Activated CD4-positive, alpha-beta T cell treated with anti-CD3 and anti-CD28 coated beads, Interleukin-2, amount 50 U/mL, for 48 hours (primary cell): Measurements from ENCODE around the gene NTF3.

Experiments
- DNase-seq, 2 experiments: peaks; one replicate each; pipeline ENCODE4 v3.0.0-alpha.2; 2020

Gene NTF3

GRCh38 chr12:5432011-5432400 lies at the start of gene NTF3:
Gene NTF3, plus strand, starts transcription at chr12:5432108. Its CDS starts 217 bp downstream, at chr12:5432325.
- no peak for DNase-seq

GRCh38 chr12:5384015-5384414 lies 47.9 kb upstream of the NTF3 start:
- DNase-seq: no peak

DNA sequence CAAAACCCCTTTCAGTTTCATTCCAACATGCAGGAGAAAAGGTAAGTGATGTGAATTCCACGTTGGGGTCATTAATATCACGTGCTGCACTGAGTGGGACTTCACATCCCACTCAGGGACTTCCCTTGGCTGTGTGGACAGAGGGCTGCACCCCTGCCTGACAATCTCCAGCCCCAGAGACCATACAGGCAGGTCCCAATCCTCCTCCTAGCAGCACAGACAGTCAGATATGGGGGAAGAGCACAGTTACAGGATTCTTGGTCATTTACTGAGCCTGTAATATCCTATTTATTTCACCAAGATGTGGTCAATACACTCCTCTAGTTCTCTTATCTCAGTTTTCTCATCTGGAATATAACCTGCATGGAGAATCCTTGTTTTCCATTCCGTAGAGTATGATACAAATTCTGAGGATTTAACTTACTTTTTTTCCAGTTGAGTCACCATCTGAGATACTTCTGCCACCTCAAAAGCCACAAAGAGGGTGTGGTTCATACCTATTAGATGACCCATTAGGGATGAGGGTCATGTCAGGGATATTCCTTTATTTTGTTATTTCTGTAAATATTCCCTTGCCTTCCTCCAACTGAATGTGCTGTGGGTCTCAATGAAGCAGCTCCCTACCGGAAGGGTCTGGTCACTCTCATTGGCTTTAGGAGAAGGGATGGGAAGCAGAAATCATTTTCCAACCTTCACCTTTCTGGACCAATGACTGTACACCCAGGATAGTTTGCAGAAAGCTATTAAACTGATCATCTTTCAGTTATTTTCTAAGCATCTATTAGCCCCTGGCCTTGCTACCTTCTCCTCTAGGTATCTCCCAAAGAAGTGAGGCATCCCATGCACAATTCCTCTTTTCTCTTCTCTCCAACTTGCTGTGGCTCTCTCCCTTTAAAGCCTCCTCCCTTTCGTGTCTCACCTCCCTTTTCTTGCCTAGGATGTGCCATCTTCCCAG lies 43.0 kb upstream of the NTF3 start:
- DNase-seq: no peak

DNA sequence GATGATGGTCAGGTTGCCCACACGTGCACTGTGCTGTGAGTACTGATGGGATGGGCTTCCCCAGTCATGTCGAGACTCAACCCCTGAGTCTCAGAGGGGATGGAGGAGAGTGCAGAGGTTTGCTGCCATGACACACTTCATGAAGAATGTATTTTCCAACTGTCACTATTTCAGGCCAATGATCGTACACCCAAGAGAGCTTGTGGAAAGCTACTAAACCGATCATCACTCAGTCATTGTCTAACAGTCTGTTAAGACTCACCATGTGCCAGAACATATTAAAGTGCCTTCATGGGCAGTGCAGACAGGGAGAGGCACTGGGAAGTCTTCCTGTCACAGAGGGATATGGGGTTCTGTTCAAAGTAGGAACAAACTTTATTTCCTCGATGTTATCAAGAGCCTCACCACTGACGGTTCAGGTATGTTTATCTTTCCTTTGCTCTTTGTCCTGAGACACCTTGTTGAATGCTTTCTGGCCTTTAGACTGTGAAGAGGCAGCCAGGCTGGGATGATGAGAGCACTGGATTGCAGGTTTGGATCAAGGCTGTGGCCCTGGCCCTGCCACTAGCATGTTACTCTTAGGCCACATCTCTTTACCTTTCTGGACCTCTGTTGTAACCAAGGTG lies 41.6 kb upstream of the NTF3 start:
- DNase-seq: no peak

DNA sequence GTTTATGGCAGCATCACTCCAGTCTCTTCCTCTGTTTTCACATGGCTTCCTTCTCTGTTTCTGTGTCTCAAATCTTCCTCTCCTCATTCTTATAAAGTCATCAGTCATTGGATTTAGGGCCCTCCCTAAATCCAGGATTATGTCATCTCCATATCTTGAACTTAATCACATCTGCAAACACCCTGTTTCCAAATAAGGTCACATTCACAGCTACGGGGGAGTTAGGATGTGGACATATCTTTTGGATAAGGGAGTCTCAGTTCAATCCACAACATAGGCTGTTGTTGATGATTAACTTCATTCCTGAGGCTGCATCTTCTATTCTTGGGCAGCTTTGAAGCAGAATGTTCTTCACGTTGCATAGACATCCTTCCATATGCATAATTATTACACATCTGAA lies 40.3 kb upstream of the NTF3 start:
- DNase-seq: no peak

- no peak for DNase-seq
Observed at GRCh38 chr12:5392961-5393360, 38.9 kb upstream of the NTF3 start.

GRCh38 chr12:5395443-5396271 lies 36.3 kb upstream of the NTF3 start:
- DNase-seq: no peak

DNA sequence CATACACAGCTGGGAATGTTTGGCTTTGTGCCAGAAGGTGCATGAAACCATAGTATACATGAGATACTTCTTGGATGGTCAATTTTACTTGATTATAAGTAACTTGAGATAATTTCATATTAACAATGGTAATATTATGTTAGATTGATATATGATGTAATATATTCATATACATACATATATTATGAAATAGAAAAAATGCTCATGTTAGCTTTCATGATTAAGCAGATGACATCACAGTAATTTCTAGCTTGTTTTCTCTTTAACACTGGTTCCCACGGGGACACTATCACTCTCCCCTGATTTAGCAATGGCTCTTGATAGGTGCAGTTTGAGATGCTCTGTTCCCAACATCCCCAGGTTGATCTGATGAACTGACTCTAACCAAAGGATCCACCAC lies 35.4 kb upstream of the NTF3 start:
- no peak for DNase-seq

DNA sequence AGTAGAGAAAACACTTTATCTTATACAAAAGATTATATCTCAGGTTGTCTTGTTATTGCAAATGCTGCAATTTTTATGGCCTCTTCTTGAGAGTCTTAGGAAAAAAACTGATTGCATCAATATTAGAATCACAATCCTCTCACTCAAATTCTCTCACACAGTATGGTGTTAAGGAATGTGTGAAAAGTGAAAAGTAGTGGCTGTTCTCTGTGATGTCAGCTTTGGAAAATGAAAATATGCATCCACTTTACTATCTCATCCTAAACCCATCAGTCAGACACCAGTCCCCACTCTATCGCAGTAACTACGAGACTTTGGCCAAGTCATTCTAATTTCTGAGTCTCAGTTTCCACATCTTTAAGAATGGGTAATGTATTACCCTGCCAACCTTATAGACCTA lies 32.6 kb upstream of the NTF3 start:
- no peak for DNase-seq

DNA sequence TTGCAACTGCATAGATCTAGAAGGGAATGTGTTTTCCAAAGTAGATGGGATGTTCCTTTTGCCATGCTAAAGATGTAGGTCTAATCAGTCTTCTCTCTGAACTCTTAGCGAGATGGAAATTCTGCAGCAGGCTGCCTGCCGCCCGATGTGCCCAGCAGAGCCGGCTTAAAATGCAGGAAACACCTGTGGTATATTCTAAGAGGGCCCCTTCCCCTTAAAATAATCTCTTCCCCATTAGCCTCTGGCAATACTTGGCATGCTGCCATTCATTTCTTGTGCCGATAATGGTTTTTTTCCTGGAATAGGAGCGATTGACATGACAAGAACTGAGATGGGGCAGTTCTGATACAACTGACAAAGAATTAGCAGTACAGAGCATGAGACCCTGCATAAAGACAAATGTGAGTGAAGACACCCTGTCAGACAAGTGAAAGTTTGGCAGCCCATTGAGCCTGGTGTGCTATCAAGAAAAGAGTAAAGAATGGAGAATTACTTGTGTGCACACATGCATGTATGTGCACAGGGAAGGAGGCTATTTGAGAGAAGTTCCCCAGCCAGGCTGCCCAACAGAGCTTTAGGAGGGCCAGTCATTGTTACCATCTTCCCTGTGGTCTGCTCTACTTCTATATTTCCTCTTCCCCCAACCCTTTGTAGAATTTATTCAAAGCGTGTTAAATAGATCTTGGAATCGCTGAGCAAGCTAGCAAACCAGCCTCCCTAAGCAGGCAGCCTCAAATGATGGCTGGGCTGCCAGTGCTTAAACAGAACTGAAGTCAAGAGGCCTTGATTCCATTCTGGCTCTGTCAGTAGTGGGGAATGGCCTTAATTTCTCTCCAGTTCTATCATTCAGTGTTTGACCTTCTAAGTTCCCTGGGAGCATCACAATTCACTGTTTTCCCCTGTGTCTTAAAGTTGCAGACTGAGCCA lies 29.6 kb upstream of the NTF3 start:
- DNase-seq: no peak

GRCh38 chr12:5403411-5403810 lies 28.5 kb upstream of the NTF3 start:
- DNase-seq: no peak

DNA sequence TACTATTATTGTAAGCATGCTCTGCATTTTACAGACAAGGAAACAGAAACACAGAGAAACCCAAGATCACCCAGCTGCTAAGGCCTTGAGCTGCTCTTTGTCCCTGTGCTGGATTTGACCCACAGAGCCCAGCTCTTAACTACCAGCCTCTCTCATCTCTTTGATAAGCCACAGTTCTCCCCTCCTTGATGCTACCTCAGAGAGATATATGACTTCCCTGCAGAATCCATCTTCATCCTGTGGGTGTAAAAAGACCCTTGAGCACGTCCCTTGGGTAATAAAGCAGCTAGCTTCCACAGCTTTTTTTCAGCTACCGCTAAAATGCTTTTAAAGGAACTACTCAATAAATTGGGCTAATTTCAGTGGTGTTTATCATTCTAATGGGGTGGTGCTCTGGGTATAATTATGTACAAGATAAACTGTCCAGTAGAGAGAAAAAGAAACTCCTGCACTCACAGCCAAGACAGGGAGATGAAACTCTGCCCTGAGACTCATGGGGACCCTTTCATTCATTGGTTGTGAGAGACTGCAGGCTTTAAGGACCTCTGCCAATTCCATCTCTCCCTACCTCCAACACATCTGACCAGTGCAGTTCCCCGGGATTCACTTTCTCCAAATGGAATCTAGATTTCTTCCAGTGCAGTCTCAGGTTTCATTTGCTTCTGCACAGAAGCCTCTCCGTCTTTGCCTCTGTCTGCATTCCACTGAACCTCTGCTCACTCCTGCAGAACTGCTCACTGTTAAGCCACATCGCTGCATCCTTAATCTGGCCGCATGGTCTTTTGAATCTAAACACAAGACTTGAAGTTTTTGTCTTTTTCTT lies 24.7 kb upstream of the NTF3 start:
- no peak for DNase-seq

DNA sequence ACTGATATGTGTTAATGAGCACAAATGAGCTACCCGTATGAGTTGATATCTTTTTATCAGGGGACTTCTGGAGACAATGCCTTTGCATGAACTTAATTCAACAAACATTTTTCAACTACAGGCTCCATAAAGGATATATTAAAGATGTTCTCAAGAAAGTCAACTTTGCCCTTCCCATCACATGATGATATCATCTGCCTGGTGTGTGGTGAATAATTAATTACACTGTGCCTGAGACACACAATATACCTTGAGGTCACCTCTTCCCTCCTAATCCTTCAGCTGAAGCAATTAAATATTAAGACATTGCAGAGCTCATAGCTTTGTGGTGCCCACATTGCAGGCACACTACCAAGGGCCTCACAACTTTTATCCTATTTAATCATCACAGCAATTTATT lies 22.3 kb upstream of the NTF3 start:
- DNase-seq: no peak

DNA sequence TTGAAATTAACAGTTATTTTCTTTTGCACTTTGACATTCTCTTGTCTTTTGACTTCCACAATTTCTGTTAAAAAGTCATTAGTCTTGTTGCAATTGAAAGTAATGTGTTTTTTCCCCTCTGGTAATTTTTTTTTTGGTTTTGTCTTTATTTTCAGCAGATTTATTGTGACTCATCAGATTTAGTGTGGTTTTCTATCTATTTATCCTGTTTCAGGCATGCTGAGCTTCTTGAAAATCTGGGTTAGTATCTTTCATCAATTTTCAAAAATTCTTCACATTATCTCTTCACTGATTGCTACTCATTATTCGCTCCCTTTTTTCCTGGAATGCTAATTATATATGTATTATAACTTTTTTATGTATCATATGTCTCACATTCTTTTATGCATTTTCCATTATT lies 15.3 kb upstream of the NTF3 start:
- no peak for DNase-seq

DNA sequence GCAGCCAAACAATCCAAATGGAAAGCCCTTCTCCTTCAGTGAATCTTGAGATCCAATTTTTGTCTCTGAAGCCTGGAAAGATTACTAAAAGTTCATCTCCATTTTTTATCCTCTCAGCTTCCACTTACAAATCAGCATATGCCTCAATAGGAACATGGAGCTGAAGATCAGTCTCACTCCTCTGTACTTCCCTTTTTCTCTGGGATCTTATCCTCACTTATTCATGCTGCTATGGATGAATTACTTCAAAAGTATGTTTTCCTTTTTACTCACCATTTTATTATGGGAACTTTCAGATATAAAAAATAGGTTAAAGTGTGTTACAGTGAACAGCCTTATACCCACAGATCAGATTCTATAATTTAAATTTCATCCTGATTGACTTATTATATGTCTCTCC lies 14.4 kb upstream of the NTF3 start:
- DNase-seq: no peak

DNA sequence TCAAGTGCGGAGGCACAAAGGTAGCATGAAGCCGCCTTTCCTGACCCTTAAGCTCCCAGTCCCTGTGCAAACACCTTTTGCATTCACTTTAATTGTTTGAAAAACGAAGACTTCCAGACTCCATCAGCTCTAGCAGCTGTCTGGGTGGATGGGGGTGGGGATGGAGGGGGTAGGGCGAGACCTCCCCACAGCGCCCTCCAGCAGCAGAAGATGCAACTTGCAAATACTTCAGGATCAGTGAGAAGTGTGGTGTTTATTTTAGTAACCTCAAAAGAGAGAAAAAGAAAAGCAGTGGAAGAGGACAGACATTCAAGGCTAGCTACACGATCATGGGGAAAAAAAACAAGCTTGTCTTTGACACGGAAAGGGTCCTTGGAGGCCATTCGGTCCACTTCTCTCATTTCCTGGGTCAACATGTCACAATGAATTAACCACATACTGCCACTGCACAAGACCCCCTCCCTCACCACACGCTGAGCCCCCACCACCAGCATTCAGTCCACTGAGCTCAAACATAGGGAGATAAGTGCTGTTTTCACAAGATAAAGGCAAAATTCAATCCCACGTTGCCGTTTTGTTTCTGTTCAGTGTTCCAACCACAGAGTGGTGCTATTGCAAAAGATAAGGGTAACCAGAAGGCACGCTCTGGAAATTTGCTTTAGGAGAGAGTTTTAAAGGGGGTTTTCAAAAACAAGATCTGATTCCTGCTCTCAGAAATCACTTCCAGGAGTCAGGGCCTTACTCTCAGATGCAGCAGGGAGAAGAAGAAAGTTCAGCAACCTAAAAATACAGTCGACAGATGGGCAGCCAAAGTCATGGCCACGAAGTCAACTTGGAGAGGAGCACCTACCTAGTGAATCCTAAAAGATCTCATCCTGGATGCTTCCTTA lies 3.3 kb upstream of the NTF3 start:
- DNase-seq: no peak

DNA sequence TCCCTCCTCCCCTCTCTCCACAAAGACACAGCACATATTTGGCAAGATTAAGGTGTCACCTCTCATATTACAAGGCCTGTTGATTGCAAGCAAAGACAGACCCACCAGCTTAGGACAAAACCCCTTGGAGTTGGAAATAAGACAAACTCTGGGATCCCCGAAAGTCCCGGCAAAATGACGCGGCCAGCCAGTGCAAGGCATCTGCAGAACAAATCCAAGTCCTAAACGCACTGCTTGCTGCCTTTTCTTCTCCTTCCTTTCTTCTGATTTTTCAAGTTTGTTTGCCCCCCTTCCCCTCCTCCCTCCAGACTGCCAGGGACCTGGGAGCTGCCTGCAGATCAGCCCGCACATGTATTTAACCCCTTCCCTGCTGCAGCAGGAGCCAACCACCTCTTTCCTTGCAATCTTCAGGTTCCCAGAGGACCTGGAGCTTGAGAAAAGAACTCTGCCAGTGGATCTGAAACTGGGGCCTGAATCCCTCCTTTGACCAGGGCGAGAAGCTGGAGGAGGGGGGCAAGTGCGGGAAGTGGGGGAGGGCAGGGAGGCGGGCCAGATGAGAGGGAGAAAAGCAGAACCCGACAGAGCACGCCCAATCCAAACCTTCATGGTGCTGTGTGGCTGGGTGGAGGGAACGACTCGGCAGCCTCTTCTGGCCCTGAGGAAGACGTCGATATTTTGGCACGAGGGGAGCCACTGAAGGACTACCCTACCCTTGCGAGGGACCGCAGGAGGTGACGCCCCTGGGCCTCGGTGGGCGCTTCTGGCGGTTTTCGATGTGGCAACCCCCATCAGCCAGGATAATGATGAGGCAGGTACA lies 2.0 kb upstream of the NTF3 start:
- no peak for DNase-seq

GRCh38 chr12:5430641-5431603 lies 986 bp upstream of the NTF3 start:
- no peak for DNase-seq
